ENCODE results near the gene FAM20A. TPM values are rescaled to one million over a fixed set of nuclear protein-coding genes. Genes with fewer than 3 reads are reported as not detected.
A peak's percentile ranks its signal among the peaks of the same experiment; 100 is the strongest.

The FAM20A gene
- total RNA-seq, 1 donor from 2014 or later: 0.14 TPM

DNA sequence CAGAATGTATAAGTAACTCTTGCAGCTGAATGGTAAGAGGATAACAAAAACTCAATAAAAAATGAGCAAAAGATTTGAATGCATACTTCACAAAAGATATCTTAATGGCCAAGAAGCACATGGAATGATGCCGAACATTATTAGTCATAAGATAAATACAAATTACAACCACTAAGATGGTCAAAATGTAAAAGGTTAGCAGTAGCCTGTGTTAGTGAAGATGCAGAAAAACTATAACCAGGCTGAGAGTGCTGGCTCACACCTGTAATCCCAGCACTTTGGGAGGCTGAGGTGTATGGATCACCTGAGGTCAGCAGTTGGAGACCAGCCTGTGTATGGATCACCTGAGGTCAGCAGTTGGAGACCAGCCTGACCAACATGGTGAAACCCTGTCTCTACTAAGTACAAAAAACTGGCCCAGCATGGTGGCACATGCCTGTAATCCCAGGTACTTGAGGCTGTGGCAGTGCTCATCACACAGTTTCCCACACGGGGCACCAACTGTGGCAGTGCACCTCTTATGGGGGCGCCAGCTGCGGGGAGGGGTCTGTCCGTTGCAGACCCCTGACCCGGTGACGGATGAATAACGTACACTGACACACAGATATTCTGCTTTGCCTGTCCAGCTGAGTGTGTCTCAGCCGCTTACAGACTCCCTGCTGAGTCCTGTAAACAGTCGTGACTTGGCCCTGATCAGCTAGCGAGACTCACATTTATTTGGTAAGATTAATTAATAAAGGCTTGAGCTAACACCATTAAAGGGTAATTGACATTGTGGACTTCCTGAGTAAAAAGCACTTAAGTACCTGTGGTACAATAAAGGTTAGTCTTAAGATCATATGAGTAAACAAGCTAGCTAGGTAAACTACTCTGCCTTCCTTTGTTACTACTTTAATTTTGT is 45.7 kb upstream of the FAM20A start:
- Mint-ChIP-seq H3K4me3 (ENCODE audit: unreplicated experiment) (no peak overlapping the region), H3K36me3 (ENCODE audit: low read depth, unreplicated experiment) (no peaks in the 10 kb centered on the region), H3K9me3 (ENCODE audit: unreplicated experiment) (no peaks in the 10 kb centered on the region), H3K4me1 (ENCODE audit: low read depth, unreplicated experiment) (no peaks in the 10 kb centered on the region), H3K27ac (ENCODE audit: unreplicated experiment) (no peak overlapping the region), H3K27me3 (ENCODE audit: low read depth, unreplicated experiment) (no peaks in the 10 kb centered on the region)
- Histone ChIP-seq H3K4me2 (ENCODE audit: low read length) (no peak overlapping the region), H3K36me3 (ENCODE audit: insufficient read depth, low read length) (no peaks in the 10 kb centered on the region), H3K27ac (ENCODE audit: low read depth, low read length) (no peak overlapping the region), H4K20me1 (ENCODE audit: insufficient read depth, low read length) (no peaks in the 10 kb centered on the region), H3K4me1 (ENCODE audit: insufficient read depth, low read length) (no peaks in the 10 kb centered on the region), H3K4me3 (ENCODE audit: insufficient read depth, low read depth, low read length) (no peak overlapping the region), H3K79me2 (ENCODE audit: insufficient read depth, low read length) (no peaks in the 10 kb centered on the region), H3K9me3 (ENCODE audit: insufficient read depth, low read depth, low read length) (no peaks in the 10 kb centered on the region), H2AFZ (ENCODE audit: low read depth, low read length) (no peak overlapping the region), H3K9ac (ENCODE audit: low read length) (no peak overlapping the region), H3K27me3 (ENCODE audit: insufficient read depth, low read length) (no peaks in the 10 kb centered on the region)
- FAIRE-seq (no peak), DNase-seq (ENCODE audit: low read depth) (peak; percentile 3)
- TF ChIP-seq EZH2 (IDR thresholded peaks at IDR 0.05; ENCODE audit: insufficient read depth, low read length): no peak
- TF ChIP-seq, protein P1, sequence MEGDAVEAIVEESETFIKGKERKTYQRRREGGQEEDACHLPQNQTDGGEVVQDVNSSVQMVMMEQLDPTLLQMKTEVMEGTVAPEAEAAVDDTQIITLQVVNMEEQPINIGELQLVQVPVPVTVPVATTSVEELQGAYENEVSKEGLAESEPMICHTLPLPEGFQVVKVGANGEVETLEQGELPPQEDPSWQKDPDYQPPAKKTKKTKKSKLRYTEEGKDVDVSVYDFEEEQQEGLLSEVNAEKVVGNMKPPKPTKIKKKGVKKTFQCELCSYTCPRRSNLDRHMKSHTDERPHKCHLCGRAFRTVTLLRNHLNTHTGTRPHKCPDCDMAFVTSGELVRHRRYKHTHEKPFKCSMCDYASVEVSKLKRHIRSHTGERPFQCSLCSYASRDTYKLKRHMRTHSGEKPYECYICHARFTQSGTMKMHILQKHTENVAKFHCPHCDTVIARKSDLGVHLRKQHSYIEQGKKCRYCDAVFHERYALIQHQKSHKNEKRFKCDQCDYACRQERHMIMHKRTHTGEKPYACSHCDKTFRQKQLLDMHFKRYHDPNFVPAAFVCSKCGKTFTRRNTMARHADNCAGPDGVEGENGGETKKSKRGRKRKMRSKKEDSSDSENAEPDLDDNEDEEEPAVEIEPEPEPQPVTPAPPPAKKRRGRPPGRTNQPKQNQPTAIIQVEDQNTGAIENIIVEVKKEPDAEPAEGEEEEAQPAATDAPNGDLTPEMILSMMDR (IDR thresholded peaks at IDR 0.05; ENCODE audit: insufficient read depth, low read depth, low read length): no peak

DNA sequence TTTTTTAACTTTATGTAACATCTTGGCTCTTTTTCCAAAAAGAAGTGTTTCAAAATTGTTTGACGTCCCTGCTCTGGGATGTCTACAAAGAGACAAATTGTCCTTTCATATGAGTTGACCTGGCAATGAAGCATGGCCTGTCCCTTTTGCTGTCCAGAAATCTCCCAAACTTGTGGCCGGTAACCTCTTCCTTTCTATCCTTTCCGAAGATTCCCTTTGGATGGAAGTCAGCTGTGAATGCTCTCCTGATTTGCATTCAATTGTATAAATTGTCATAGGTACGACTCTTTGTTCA is 40.9 kb upstream of the FAM20A start:
- H3K9me3 ChIP-seq (ENCODE audit: insufficient read depth, low read depth, low read length): no peaks in the 10 kb centered on the region
- no peak overlapping the region for H3K27ac ChIP-seq (ENCODE audit: low read depth, low read length)
- H3K4me1 Mint-ChIP-seq (ENCODE audit: low read depth, unreplicated experiment): no peaks in the 10 kb centered on the region
- H3K36me3 ChIP-seq (ENCODE audit: insufficient read depth, low read length): no peaks in the 10 kb centered on the region
- H2AFZ ChIP-seq (ENCODE audit: low read depth, low read length): no peak overlapping the region
- no peaks in the 10 kb centered on the region for H3K27me3 ChIP-seq (ENCODE audit: insufficient read depth, low read length)
- no peaks in the 10 kb centered on the region for H4K20me1 ChIP-seq (ENCODE audit: insufficient read depth, low read length)
- no peak for DNase-seq (ENCODE audit: low read depth)
- no peak for TF ChIP-seq EZH2 (IDR thresholded peaks at IDR 0.05; ENCODE audit: insufficient read depth, low read length)
- TF ChIP-seq, protein P1 (IDR thresholded peaks at IDR 0.05; ENCODE audit: insufficient read depth, low read depth, low read length): no peak
- no peak overlapping the region for H3K4me2 ChIP-seq (ENCODE audit: low read length)
- no peaks in the 10 kb centered on the region for H3K9me3 Mint-ChIP-seq (ENCODE audit: unreplicated experiment)
- H3K36me3 Mint-ChIP-seq (ENCODE audit: low read depth, unreplicated experiment): no peaks in the 10 kb centered on the region
- no peak overlapping the region for H3K4me3 Mint-ChIP-seq (ENCODE audit: unreplicated experiment)
- H3K4me1 ChIP-seq (ENCODE audit: insufficient read depth, low read length): no peaks in the 10 kb centered on the region
- H3K79me2 ChIP-seq (ENCODE audit: insufficient read depth, low read length): no peaks in the 10 kb centered on the region
- no peaks in the 10 kb centered on the region for H3K27me3 Mint-ChIP-seq (ENCODE audit: low read depth, unreplicated experiment)
- no peak overlapping the region for H3K4me3 ChIP-seq (ENCODE audit: insufficient read depth, low read depth, low read length)
- no peak overlapping the region for H3K9ac ChIP-seq (ENCODE audit: low read length)
- FAIRE-seq: no peak
- H3K27ac Mint-ChIP-seq (ENCODE audit: unreplicated experiment): no peak overlapping the region
